Lower lobe of right lung (tissue), 2 donors: ENCODE data around the gene RUNX3. TPM values are rescaled to one million over a fixed set of nuclear protein-coding genes. Genes with fewer than 3 reads are reported as not detected.

Source experiments
- ATAC-seq, 2 donors: fragments of 200-7000 bp; cut with Tn5 transposase; one replicate each; pipeline ENCODE4 v1.9.1; 2020 to 2022; ENCODE audit warnings: mild to moderate bottlenecking in 2 of 2, moderate library complexity in 2 of 2
- DNase-seq: peaks from one replicate; pipeline ENCODE4 v3.0.0-alpha.2; 2020
- H3K27ac ChIP-seq: fragments of 200-600 bp; one replicate; pipeline ENCODE4 v1.8.0; 2022
- H3K27me3 ChIP-seq: fragments of 200-600 bp; one replicate; pipeline ENCODE4 v1.8.0; 2022; ENCODE audit warnings: low read depth
- H3K36me3 ChIP-seq: fragments of 200-600 bp; one replicate; pipeline ENCODE4 v1.8.0; 2022; ENCODE audit warnings: mild to moderate bottlenecking
- H3K4me1 ChIP-seq: fragments of 200-600 bp; one replicate; pipeline ENCODE4 v1.8.0; 2022
- H3K4me3 ChIP-seq: fragments of 200-600 bp; one replicate; pipeline ENCODE4 v1.8.0; 2022; ENCODE audit warnings: mild to moderate bottlenecking
- H3K9me3 ChIP-seq: fragments of 200-600 bp; one replicate; pipeline ENCODE4 v1.8.0; 2022
- intact Hi-C: fragments of 100-400 bp; cut with DNase I; formaldehyde crosslinking; loops from one replicate; pipeline ENCODE4 v1.11.0; 2022
- total RNA-seq: library from RNA; stranded (reverse); fragmentation: NEBNext Ultra II Directional; extraction: Animal tissue kit (Norgen Biotek cat#: 25700); gene quantifications from one replicate; pipeline ENCODE4 v1.2.1, GENCODE V29; 2021
- TF ChIP-seq, protein P1 (sequence below): fragments of 200-600 bp; IDR thresholded peaks from one replicate; pipeline ENCODE4 v1.8.0; 2022; ENCODE audit warnings: antibody characterized with exemption, mild to moderate bottlenecking
- donor health status: DM: no; HTN: yes; CAD: no; lungs with severe emphysema.

RUNX3 gene
- total RNA-seq, 1 donor from 2014 or later, result 13.1 TPM

- H3K4me1 ChIP-seq, result no peaks in the 10 kb centered on the region
- H3K4me3 ChIP-seq, result no peak overlapping the region
- H3K9me3 ChIP-seq, result no peaks in the 10 kb centered on the region
- no peak for ATAC-seq
- no peaks in the 10 kb centered on the region for H3K36me3 ChIP-seq
- intact Hi-C loops, result no loop called here
- TF ChIP-seq, protein P1, sequence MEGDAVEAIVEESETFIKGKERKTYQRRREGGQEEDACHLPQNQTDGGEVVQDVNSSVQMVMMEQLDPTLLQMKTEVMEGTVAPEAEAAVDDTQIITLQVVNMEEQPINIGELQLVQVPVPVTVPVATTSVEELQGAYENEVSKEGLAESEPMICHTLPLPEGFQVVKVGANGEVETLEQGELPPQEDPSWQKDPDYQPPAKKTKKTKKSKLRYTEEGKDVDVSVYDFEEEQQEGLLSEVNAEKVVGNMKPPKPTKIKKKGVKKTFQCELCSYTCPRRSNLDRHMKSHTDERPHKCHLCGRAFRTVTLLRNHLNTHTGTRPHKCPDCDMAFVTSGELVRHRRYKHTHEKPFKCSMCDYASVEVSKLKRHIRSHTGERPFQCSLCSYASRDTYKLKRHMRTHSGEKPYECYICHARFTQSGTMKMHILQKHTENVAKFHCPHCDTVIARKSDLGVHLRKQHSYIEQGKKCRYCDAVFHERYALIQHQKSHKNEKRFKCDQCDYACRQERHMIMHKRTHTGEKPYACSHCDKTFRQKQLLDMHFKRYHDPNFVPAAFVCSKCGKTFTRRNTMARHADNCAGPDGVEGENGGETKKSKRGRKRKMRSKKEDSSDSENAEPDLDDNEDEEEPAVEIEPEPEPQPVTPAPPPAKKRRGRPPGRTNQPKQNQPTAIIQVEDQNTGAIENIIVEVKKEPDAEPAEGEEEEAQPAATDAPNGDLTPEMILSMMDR, result no peak
- H3K27me3 ChIP-seq, result peaks cover 6% of the 10 kb centered on the region
- DNase-seq, result peak; percentile 40
- no peak overlapping the region for H3K27ac ChIP-seq
Measured at GRCh38 chr1:24896596-24897262, 33.3 kb downstream of the RUNX3 start.

- H3K27me3 ChIP-seq, result peaks cover 6% of the 10 kb centered on the region
Measured at GRCh38 chr1:24896176-24896575, 33.9 kb downstream of the RUNX3 start.

DNA sequence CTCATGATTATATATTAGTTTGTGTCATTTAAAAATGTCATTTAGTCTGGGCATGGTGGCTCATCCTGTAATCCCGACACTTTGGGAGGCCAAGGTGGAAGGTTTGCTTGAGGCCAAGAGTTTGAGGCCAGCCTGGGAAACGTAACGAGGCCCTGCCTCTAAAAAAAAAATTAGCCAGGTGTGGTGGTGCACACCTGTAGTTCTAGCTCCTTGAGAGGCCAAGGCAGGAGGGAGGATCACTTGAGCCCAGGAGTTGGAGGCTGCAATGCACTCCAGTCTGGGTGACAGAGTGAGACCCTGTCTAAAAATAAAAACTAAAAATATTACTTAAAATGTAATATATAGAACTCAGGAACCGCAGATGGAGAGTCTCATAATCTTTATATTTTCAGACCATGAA lies 34.6 kb downstream of the RUNX3 start:
- TF ChIP-seq, protein P1, result no peak
- ATAC-seq (no peak), DNase-seq (no peak)
- no peak overlapping the region for H3K4me3 ChIP-seq
- no peaks in the 10 kb centered on the region for H3K4me1 ChIP-seq
- no peak overlapping the region for H3K27ac ChIP-seq
- peaks cover 4% of the 10 kb centered on the region for H3K27me3 ChIP-seq
- intact Hi-C loops, result no loop called here
- H3K9me3 ChIP-seq, result no peaks in the 10 kb centered on the region
- no peaks in the 10 kb centered on the region for H3K36me3 ChIP-seq

More at GRCh38 chr1:24896176-24896575, 33.9 kb downstream of the RUNX3 start:
- intact Hi-C loops, result no loop called here
- peak; percentile 32 for DNase-seq
- TF ChIP-seq, protein P1, result no peak
- no peaks in the 10 kb centered on the region for H3K4me1 ChIP-seq
- no peak for ATAC-seq
- no peaks in the 10 kb centered on the region for H3K36me3 ChIP-seq
- H3K27ac ChIP-seq, result no peak overlapping the region
- no peak overlapping the region for H3K4me3 ChIP-seq
- H3K9me3 ChIP-seq, result no peaks in the 10 kb centered on the region

GRCh38 chr1:24894002-24894401 lies 36.1 kb downstream of the RUNX3 start:
- no peaks in the 10 kb centered on the region for H3K4me1 ChIP-seq
- no peaks in the 10 kb centered on the region for H3K27me3 ChIP-seq
- H3K9me3 ChIP-seq, result no peaks in the 10 kb centered on the region
- TF ChIP-seq, protein P1, result no peak
- no peak for DNase-seq
- intact Hi-C loops, result no loop called here
- no peak for ATAC-seq
- H3K4me3 ChIP-seq, result no peak overlapping the region
- no peak overlapping the region for H3K27ac ChIP-seq
- no peaks in the 10 kb centered on the region for H3K36me3 ChIP-seq

DNA sequence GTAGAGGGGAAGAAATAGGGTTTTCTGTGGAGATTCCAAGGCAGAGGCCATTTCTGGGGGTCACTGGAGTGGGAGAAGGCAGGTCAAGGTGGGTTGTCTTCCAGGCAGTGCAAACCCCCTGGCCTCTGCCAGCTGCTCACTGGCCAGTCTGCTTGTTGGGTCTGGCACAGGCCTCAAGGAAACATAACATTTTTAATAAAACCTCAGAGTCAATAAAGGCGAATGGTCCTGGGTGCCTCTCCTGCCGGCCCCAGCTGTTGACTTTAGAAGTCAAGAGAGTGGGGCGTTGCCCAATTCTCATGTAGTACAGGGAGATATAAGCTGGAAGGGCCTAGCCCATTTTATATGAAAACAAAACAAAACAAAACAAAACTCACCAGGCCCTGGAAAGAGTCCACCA lies 36.6 kb downstream of the RUNX3 start:
- Histone ChIP-seq H3K36me3 (no peaks in the 10 kb centered on the region), H3K27me3 (no peaks in the 10 kb centered on the region), H3K4me1 (no peaks in the 10 kb centered on the region), H3K4me3 (no peak overlapping the region), H3K9me3 (no peaks in the 10 kb centered on the region), H3K27ac (no peak overlapping the region)
- TF ChIP-seq, protein P1, result no peak
- intact Hi-C loops, result no loop called here
- DNase-seq (peak; percentile 54), ATAC-seq (peak; percentile 66 to 82)
